NK-92 (cell line): ENCODE results near the gene ELK3.
A peak's percentile ranks its signal among the peaks of the same experiment; 100 is the strongest.

ENCODE experiments used
- DNase-seq: peaks from one replicate; lab custom pipeline; 2025; ENCODE audit not compliant: unreplicated experiment; lab: John Stamatoyannopoulos, UW

The ELK3 gene

DNA sequence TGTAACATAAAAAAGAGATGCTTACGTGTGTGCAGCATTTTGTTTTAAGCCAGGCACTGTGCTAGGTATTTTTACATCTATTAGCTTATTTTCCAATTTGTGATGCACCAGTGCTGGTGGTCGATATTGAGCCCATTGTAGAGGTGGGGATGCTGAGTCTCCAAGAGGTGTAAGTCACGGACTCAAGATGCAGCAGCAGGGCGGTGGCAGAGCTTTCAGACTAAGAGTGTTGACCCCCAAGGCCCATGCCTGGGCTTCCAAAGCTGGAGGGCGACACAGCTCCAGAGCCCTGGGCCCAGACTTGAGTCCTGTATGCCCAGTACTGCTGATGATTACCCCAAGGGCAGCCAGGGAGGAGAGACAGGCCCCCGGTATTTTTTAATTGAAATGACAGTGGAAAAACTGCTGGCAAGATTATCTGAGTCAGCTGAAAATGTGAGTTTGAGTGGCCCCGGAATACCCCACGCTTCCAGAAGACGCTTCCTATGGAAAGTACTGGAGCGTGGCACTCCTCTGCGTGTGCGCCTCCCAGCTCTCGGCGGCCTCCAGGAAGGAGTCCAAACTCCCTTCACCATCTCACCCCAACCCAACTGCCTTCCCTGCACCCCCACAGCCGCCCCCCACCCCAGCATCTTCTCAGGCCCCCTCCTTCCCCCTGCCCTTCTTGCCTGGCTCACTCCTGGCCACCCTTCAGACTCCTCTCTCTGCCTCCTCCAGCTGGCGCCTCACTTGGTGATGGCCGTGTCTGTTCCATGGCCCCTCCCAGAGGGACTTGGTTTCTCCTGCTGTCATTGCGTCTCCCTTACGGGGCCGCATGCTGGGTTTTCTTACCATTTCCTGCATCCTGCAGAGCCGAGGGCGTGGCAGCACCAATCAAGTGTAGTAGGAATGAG is 40.7 kb downstream of the ELK3 start:
- no peak for DNase-seq

DNA sequence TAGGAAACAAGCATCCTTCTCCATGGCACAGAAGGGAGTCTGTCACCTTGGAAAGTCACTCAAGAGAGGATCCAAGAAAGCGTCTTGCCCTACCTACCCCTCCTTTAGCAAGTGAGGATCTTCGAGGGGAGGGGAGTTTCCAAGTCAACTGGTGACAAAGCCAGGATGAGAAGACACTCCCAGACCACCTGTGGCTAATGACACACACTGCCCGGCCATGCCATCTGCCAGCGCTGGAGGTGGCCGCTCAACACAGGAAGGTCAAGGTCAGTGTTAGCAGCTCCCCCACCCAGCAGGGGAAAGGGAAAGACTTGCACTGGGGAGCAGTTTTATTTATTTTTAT is 41.3 kb downstream of the ELK3 start:
- DNase-seq, result no peak

DNA sequence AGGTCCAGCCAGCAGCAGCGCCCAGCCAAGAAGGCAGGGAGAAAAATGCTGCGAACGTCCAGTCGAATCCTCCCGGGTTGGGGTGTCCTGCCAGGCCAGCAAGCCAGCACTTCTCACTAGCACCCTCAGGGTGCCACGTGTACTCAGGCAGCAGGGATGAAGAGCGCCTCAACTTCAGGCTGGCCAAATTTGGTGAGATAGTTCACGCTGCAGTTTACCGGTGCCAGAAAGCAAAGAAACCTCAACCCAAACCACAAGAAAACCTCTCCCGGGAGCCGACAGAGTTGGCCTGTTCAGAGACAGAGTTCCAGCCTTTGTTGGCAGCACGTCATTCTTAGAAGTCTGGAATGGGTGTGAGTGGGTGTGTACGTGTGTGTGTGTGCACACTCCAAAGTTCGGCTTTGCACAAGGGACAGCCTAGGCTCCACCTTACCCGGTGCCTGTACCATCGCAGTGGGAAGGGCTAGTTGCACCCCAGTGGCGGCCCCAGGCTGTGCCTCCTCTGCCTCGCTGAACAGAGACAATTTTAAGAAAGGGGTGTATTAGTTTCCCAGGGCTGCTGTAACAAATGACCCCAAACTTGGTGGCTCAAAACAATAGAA is 42.1 kb downstream of the ELK3 start:
- no peak for DNase-seq

DNA sequence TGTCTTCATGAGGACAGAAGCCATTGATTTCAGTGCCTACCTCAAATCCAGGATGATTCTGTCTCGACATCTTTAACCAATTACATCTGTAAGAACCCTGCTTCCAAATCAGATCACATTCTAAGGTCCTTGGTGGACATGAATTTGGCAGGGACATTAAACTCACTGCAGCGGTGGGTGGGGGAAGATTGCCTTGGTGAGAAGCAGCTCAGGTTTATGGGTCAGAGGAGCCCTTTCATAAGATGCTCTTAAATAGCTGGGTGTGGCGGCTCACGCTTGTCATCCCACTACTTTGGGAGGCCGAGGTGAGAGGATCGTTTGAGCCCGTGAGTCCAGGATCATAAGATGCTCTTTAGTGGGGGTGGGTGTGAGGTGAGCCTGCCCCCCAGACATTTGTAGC is 42.9 kb downstream of the ELK3 start:
- DNase-seq, result no peak

DNA sequence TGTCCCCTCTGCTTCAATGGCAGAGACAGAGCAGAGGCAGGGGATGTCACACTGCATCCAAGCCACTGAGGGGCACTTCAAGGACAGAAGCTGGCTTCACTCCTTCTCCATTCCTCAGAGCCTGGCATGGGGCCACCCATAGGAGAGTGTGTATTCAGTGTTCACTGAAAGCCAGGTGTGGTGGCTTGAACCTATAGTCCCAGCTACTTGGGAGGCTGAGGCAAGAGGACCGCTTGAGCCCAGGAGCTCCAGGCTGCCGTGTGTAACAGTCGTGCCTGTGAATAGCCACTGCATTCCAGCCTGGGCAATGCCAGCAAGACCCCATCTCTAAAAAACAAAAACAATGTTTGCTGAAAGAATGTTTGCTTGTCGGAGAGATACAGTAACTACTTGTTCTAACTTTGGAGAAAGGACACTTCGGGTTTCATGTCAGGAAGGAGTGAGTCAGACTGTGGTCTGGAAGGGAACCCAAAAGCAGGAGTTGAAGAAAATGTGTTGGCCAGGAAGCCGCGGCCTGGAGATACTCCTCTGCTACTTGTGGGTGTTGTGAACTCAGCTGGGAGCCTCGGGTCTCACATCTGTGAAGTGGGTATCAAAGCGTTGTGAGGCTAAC is 43.4 kb downstream of the ELK3 start:
- no peak for DNase-seq

DNA sequence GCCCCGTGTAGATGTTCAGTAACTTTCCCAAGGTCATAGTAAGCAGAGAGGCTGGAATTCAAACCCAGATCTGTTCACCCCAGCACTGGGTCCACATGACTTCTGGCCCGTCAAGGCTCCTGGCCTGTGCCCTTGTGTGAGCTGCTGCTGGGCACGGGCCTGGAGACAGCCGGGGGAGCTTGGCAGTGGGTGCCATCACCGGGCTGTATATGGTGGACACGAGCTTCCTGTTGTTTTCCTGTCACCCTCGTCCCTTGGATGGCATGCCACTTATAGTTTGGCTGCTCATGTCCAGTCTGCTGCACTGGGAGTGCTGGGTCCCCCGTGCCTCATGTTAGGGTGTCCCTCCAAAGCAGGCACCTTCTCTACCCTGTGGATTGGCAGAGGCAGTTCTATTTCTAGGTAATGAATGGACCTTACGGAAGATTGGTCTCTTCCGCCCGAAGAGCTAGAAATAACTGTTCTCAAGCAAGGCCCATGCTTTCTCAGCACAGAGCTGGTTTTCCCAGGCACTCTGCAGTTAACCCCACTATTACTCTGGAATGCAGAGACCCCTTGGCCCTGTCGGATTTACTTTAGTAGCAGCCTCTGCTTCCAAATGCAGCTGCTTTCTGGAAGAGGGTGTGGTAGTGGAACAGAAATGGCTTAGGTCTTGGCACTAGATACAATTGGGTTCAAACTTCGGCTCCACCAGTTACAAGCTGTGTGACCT is 44.3 kb downstream of the ELK3 start:
- DNase-seq, result no peak

DNA sequence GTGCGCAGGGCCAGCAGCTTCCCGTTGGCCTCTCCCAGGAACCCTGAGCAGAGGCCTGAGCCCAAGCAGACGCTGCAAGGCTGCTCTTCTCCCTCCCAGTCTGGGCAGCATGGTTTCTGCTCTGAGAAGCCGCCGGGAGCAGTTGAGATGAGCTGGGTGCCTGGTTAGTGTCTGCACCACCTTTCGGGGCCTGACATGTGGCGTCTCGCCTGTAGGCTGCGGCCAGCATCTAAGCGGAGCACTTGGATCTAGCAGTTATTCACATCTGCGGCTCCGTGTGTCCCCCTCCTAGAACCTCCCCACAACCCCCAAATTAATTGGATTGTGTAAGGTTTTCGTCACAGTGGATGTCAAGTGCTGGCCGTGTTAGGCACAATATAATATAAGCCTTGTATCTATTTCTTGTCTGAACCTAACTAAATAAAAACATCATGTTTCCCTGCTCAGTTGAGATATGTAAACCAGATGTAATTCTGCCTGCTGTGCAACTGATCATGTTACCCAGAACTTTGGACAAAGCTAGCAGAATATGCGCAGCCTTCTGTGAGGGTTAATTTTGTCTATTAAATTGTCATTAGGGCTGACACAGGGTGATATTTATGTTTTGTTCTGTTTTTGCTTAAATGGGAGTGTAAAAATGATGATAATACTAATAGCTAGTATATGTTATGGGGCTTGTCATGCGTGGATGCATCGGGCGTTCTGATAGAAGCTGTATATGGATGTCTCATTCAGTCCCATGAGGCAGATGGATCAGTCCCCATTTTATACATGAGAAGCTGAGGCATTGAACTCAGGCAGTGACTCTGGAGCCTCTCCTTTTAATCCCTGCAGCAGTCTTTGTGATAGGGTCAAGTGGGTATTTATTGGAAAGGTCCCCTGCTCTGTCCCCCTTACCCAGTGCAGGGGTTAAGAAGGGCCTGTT is 45.8 kb downstream of the ELK3 start:
- no peak for DNase-seq

DNA sequence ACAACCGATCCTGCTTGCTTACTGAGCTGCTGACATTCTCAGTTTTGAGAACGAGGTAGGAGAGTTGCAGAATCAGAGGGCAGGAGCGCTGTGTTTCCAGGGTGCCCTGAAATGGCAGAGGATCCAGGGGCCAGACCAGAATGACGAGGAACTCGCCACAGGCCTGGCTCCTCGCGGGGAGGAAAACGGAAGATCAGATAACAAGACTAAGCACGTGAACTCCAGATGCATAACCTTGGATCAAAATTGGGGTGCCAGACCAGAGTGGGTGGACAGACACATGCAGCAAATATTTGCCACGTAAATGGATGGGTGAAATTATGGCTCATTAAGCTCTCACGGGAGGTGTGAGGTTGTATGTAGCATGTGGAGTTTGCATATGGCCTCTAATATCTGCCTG is 46.5 kb downstream of the ELK3 start:
- DNase-seq, result no peak

DNA sequence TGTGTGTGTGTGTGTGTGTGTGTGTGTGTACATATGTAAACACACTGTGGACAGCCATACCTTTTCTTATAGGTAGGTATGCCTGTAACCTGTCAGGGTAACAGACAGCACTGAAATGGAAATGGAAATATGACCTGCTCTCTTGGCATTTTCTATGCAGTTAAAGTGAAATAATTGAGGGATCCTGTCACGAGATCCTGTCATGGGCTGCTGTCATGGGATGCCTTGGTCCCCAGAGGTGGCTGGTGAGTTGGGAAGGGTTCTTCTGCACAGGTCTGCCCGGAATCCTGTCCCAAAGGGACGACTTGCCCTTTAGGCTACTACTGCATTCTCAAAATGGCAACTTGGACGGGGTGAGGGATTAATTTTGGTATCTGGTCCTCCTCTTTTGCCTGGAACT is 47.3 kb downstream of the ELK3 start:
- DNase-seq, result no peak

DNA sequence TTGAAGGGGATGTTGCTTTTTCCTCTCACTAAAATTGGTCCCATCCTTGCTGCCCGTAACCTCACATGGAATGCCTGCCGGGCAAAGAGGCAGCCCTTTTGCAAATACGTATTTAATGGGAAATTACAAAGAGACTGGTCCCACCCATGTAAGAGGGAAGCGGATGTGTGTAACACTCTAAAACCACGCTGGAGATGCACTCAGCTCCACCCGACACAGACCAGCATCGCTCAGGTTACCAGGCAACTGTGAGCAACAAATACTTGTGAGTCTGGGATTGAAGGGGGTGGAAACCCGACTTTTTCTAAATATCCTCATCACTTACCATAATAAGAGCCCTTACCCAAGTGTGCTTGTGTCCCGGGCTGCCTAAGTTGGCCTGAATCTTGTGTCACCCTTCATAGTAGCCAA is 47.7 kb downstream of the ELK3 start:
- peak; percentile 9 for DNase-seq

DNA sequence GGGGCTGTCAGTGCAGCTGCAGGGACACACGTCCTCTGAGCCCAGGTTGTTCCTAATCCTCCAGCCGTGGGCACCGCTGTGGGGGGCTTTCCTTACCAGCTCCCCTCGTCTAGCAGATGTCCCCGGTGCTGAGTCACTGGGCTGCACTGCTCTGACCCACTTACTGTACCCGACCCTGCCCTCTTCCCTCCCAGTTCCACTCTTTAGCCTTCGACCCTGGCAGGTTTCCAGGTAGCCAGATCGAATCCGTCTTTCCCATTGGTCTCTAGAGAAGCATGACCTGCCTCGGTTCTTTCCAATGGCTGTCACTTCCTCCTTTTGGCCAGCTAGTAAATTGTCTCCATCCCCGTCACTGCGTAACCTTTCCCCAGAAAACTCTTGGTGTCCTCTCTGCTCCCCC is 48.4 kb downstream of the ELK3 start:
- no peak for DNase-seq

DNA sequence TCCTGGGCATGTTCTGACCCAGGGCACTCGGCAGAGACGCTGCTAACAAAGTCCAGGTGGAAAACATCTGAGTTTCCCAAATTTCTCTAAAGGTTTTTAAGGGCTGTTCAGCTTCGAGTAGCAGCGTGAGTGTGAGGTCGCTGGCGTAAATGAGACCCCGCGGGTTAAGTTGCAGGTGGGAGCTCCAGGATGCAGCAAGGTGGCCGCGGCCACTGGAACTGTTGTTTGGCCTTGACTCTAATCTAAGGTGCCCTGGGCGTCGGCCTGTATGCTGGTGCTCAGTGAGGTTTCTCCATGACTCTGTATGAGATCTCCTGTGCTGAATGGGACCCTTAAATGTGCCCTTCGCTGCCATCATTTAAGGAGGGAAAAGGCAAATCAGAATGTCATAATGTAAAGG is 50.7 kb downstream of the ELK3 start:
- no peak for DNase-seq

DNA sequence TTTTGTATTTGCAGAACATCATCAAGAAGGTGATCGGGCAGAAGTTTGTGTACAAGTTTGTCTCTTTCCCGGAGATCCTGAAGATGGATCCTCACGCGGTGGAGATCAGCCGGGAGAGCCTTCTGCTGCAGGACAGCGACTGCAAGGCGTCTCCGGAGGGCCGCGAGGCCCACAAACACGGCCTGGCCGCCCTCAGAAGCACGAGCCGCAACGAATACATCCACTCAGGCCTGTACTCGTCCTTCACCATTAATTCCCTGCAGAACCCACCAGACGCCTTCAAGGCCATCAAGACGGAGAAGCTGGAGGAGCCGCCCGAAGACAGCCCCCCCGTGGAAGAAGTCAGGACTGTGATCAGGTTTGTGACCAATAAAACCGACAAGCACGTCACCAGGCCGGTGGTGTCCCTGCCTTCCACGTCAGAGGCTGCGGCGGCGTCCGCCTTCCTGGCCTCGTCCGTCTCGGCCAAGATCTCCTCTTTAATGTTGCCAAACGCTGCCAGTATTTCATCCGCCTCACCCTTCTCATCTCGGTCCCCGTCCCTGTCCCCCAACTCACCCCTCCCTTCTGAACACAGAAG is 52.8 kb downstream of the ELK3 start:
- DNase-seq, result no peak

DNA sequence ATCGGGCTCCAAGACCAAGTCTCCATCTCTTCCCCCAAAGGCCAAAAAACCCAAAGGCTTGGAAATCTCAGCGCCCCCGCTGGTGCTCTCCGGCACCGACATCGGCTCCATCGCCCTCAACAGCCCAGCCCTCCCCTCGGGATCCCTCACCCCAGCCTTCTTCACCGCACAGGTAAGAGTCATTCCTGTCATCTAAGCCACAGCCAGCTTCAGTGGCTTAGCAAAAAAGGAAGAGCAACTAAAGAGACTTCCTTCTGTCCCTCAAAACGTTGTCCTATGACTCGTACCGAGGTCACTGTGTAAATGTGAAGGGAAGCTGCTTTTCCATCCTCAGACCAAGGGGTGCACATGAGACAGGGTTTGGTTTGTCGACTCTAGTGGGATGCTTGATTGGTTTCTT is 53.4 kb downstream of the ELK3 start:
- no peak for DNase-seq

DNA sequence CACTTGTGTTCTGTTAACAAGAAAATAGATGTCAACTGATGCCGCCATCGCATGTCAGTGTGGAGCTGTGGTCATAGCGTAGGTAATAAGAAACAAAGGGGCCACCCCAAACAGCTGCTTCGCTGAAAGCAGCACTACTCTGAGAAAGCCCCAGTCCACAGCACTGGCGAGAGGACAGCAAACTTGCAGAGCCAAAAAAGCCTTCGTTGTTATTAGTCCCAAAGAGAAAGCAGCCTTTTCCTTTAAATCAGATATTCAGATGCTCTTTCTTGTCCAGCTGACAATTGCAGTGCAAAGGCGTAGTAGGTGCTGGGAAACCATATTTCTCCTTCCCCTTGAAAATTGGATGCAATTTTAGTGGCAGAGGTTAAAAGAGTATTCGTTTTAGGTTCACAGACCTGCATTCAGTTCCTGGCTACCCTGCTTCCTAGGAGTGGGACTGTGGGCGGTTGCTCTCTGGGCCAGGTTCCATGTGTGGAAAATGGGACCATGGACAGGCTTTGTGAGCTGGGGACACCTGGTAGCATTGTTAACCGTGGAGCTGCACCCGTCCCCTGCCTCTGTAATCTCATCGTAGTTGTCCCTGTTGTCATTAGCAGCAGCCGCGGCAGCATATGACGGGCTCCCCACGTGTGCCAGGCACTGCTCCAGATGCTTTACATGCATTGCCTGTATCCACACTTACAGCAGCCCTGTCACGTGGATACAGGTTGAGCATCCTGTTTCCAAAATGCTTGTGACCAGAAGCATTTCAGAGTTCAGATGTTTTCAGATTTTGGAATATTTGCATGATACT is 54.2 kb downstream of the ELK3 start:
- DNase-seq, result no peak

DNA sequence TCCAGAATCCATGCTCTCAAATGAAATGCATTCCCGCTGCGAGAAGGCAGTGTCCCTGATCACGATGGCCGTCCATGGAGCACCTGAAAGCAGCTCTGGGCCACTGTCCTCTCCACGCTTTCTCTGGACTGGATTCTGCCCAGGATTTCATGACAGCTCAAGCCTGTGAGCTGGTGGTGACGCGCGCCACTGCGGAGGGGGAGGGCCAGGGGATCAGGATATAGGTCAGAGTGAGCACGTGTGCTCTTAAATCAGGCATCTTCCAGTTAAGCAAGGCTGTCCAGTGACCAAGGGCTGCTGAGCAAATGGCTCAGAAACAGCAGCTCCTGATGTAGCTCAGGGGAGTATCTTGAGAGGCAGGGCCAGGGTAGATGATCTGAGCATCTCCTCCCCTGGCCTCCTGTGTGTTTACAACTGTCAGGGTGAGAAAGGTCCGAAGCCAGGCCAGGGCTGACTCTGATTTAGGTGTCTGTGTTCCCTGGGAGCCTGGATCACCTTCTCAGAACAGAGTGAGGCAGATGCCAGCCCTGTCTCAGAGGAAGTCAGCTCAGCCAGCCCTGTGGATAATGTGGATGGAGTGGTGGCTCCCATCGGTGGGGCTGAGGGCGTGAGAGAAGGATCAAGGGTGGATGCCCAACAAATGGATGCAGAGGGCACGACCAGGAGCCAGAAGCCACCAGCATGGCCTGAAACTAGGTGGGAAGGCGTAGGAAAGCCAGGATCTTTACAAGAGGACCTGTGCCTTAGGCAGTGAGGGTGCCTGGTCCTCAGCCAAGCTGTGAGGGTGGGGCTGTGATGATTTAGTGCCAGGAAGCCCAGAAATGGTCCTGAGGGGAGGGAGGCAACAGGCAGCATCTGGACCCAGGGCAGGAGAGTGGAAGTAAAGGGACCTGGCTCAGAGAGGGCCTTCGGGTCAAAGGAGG is 55.3 kb downstream of the ELK3 start:
- no peak for DNase-seq

DNA sequence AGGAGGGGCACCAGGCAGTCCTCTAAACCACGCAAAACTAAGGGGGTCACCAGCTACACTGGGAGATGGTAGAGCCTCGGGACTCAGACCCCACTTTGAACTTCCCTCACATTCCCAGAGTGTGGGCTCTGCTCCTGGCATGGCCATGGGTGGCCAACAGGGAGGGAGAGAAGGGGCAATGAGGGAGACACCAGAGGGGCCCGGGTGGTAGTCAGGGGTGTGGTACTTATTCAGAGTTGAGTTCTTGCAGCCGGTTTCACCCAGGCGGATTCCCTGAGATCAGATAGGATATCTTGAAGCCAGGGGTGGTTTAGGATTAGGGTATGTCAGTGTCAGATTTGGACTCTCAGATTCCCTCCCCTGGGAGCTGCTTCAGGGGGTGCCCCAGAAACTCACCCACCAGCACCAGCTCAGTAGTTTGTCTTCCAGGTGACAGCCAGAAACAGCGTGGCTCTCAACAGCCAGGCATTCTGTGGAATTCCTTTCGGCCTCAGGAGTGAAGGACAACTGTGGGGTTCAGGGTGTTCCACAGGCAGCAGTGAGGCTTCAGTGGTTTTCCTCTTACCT is 56.0 kb downstream of the ELK3 start:
- no peak for DNase-seq

DNA sequence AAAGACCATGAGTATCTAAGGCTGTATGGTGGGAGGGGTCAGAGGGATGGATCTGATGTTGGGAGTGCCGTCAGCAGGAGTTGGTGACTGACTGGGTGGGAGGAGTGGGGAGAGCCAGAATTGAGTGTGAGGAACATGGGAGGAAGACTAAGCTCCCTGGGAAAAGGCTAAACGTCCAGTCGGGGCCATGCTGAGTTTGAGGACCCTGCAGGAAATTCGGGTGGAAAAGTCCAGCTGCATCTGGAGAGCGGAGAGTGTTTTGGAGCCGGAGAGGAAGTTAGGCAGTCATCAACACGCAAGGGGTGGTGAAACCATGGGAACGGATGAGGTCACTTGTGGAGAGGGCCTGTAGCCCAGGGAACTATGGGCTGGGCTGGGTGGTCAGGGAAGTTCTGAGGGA is 60.9 kb downstream of the ELK3 start:
- no peak for DNase-seq
